T-helper 9 cell (primary cell): ENCODE results near the gene LVRN.
"Not testable (repeated sequence)": the region's sequence is repeated elsewhere in the genome, so short reads cannot be mapped to it uniquely, and the experiment has no call there.

Source experiments
- DNase-seq: peaks from one replicate; pipeline ENCODE4 v3.0.0-alpha.2; 2020
- total RNA-seq, 2 donors: gene quantifications; one replicate each; lab custom pipeline; 2026; lab: John Stamatoyannopoulos, UW

The LVRN gene, protein sequence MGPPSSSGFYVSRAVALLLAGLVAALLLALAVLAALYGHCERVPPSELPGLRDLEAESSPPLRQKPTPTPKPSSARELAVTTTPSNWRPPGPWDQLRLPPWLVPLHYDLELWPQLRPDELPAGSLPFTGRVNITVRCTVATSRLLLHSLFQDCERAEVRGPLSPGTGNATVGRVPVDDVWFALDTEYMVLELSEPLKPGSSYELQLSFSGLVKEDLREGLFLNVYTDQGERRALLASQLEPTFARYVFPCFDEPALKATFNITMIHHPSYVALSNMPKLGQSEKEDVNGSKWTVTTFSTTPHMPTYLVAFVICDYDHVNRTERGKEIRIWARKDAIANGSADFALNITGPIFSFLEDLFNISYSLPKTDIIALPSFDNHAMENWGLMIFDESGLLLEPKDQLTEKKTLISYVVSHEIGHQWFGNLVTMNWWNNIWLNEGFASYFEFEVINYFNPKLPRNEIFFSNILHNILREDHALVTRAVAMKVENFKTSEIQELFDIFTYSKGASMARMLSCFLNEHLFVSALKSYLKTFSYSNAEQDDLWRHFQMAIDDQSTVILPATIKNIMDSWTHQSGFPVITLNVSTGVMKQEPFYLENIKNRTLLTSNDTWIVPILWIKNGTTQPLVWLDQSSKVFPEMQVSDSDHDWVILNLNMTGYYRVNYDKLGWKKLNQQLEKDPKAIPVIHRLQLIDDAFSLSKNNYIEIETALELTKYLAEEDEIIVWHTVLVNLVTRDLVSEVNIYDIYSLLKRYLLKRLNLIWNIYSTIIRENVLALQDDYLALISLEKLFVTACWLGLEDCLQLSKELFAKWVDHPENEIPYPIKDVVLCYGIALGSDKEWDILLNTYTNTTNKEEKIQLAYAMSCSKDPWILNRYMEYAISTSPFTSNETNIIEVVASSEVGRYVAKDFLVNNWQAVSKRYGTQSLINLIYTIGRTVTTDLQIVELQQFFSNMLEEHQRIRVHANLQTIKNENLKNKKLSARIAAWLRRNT
- total RNA-seq: 0 to 0.28 reads per million in 2 donors

- DNase-seq: no peak
Measured at GRCh38 chr5:115962239-115962564, at the start of gene LVRN. LVRN (plus strand) TSS chr5:115962475; CDS start chr5:115962618, 143 bp downstream.

GRCh38 chr5:115913623-115914400 lies 48.5 kb upstream of the LVRN start:
- DNase-seq: not testable (repeated sequence)

DNA sequence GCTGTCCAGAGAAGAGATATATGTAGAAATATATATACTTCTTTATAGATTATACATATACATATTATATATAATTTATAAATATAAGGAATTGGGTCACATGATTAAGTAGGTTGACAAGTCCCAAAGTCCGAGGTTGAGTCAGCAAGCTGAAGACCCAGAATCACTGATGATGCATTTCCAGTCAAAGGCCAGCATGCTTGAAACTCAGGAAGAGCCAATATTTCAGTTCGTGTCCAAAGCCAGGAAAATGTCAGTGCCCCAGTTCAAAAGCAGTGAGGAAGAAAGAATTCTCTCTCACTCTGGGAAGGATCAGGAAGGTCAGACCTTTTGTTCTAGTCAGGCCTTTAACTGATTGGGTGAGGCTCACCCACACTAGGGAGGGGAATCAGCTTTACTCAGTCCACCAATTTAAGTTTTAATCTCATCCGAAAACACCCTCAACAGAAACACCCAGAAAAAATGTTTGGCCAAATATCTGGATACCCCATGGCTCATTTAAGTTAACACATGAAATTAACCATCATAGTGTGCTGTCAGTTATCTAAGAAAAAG lies 42.0 kb upstream of the LVRN start:
- DNase-seq: no peak

GRCh38 chr5:115928578-115929407 lies 33.5 kb upstream of the LVRN start:
- DNase-seq: not testable (repeated sequence)

- not testable (repeated sequence) for DNase-seq
Measured at GRCh38 chr5:115930171-115930570, 32.1 kb upstream of the LVRN start.

GRCh38 chr5:115930630-115931337 lies 31.5 kb upstream of the LVRN start:
- DNase-seq: no peak

DNA sequence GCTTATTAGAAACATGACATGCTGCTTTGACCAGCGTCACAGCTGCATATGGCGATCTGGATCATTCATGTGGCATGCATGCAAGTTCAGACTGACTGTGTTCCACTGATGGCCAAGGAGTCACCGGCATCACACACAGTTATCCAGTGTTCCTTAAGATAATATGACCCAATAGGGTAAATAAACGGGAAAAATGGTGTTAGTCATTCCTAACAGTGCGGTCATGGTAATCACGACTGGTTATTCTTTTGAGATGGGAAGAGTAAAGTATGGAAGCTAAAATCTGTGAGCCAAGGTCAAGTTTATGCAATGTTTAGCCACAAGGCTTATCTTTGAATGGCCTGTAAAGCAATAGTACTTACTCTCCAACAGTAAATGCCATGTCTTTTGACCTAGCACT lies 29.3 kb upstream of the LVRN start:
- DNase-seq: no peak

GRCh38 chr5:115934388-115934974 lies 27.8 kb upstream of the LVRN start:
- no peak for DNase-seq

- DNase-seq: no peak
Measured at GRCh38 chr5:115936031-115936430, 26.2 kb upstream of the LVRN start.

DNA sequence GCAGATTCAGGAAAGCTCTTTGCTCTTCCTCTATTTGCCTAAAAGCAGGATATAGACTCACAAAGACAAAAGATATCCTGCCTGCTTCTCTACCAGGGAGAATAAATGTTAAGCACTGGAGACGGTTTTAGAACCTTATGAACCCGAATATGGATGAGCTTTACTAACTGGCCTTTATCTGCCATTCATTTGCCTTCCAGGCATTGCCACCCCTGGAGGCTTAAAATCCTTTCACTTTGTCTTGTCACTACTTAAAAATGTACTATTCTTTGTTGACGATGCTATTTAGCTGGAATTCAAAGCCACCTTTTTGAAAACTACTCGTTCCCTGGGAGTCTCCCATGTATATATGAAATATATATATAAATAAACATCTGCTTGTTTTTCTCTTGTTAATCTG lies 23.2 kb upstream of the LVRN start:
- DNase-seq: no peak

GRCh38 chr5:115940080-115940810 lies 22.0 kb upstream of the LVRN start:
- no peak for DNase-seq

- DNase-seq: no peak
Measured at GRCh38 chr5:115941051-115941675, 21.1 kb upstream of the LVRN start.

- DNase-seq: no peak
Measured at GRCh38 chr5:115944501-115944900, 17.8 kb upstream of the LVRN start.

GRCh38 chr5:115946655-115947054 lies 15.6 kb upstream of the LVRN start:
- DNase-seq: no peak

- no peak for DNase-seq
Measured at GRCh38 chr5:115947260-115947659, 15.0 kb upstream of the LVRN start.

- no peak for DNase-seq
Measured at GRCh38 chr5:115948091-115948534, 14.2 kb upstream of the LVRN start.

DNA sequence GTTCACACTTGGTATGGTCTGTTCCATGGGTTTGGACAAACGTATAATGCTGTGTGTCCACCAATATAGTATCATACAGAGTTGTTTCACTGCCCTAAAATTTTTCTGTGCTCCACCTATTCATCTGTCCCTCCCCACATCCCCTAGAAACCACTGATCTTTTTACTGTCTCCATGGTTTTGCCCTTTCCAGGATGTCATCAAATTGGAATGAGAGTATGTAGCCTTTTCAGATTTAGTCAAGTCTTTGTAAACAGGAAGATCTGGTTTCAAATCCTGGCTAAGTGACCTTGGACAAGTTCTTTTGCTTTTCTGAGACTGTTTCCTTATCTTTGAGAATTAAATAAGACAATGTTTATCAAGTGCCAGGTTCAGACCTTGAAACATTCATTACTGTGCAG lies 13.2 kb upstream of the LVRN start:
- no peak for DNase-seq

DNA sequence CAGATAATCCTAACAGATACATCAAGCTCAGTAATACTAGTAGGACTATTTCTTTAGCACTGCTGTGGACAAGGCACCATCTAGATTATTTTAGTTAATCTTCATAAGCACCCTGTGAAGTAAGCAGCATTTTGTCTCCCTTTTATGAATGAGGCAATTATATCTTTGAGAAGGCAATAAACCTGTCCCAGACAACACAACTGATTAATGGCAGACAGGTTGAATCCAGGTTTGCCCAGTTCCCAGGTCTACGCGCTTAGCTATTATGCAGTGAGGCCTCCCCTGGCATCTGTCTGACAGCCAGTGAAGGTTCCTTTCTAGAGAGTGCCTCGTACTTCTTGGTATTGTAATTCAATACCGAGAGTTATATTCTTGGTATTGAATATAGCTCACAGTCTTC lies 9.7 kb upstream of the LVRN start:
- no peak for DNase-seq

DNA sequence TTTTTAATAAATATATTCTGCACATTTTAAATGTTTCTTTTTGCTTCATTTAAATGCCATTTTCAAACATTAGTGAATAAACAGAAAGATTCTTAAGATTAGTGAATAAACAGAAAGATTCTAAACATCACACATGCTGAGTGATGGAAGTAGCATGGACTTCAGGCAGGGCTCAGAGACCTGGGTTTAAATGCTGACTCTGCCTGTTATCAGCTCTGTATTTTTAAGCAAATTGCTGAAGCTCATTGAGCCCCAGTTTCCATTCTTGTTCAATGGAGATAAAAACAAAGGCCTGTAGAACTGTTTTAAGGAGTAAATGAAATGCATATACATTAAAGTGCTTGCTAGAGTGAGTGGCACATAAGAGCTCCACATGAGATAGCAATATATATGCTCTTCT lies 8.1 kb upstream of the LVRN start:
- DNase-seq: no peak
